HEK293T (cell line): ENCODE data around the gene HIPK3.

Source experiments
- CTCF ChIA-PET: fragments of 350-600 bp; formaldehyde crosslinking; extraction: SDS; loops from one replicate; lab custom pipeline; 2021; ENCODE audit warnings: antibody characterized with exemption, inconsistent platforms; lab: Yijun Ruan, JAX
- POLR2A ChIA-PET: fragments of 350-600 bp; formaldehyde crosslinking; extraction: SDS; loops from one replicate; lab custom pipeline; 2020; ENCODE audit warnings: antibody characterized with exemption, inconsistent platforms; lab: Yijun Ruan, JAX
- DNase-seq: peaks from one replicate; pipeline ENCODE4 v3.0.0; 2012; ENCODE audit warnings: mixed read lengths; ENCODE audit errors: extremely low spot score
- ARNT ChIP-seq: fragments of 450-650 bp; IDR thresholded peaks from 2 replicates; pipeline ENCODE4 v1.6.1; 2017; ENCODE audit warnings: mild to moderate bottlenecking
- BHLHE40 ChIP-seq: fragments of 450-650 bp; IDR thresholded peaks from 2 replicates; pipeline ENCODE4 v1.6.1; 2016; ENCODE audit warnings: mild to moderate bottlenecking, moderate library complexity, borderline replicate concordance
- CTBP1 ChIP-seq: fragments of 450-650 bp; IDR thresholded peaks from 2 replicates; pipeline ENCODE4 v1.6.1; 2016; ENCODE audit warnings: borderline replicate concordance
- ELF4 ChIP-seq: fragments of 450-650 bp; IDR thresholded peaks from 2 replicates; pipeline ENCODE4 v1.6.1; 2017; ENCODE audit warnings: antibody characterized with exemption
- FOXA1 ChIP-seq: fragments of 450-650 bp; IDR thresholded peaks from 2 replicates; pipeline ENCODE4 v1.6.1; 2016; ENCODE audit warnings: mild to moderate bottlenecking
- FOXK2 ChIP-seq: fragments of 450-650 bp; IDR thresholded peaks from 2 replicates; pipeline ENCODE4 v1.6.1; 2016; ENCODE audit warnings: mild to moderate bottlenecking
- FOXM1 ChIP-seq: fragments of 450-650 bp; IDR thresholded peaks from 2 replicates; pipeline ENCODE4 v1.6.1; 2017; ENCODE audit warnings: mild to moderate bottlenecking, borderline replicate concordance
- HDGF ChIP-seq: fragments of 450-650 bp; IDR thresholded peaks from 2 replicates; pipeline ENCODE4 v1.6.1; 2017; ENCODE audit warnings: antibody characterized with exemption, borderline replicate concordance
- L3MBTL2 ChIP-seq: fragments of 450-650 bp; conservative IDR thresholded peaks from 2 replicates; pipeline ENCODE4 v1.6.1; 2016; ENCODE audit warnings: mild to moderate bottlenecking
- LEF1 ChIP-seq: fragments of 450-650 bp; IDR thresholded peaks from 2 replicates; pipeline ENCODE4 v1.6.1; 2017; ENCODE audit warnings: mild to moderate bottlenecking, borderline replicate concordance
- NFRKB ChIP-seq: fragments of 450-650 bp; IDR thresholded peaks from 2 replicates; pipeline ENCODE4 v1.6.1; 2016; ENCODE audit warnings: mild to moderate bottlenecking, moderate library complexity
- SP1 ChIP-seq: fragments of 450-650 bp; IDR thresholded peaks from 2 replicates; pipeline ENCODE4 v1.6.1; 2017
- SUZ12 ChIP-seq: fragments of 450-650 bp; IDR thresholded peaks from 2 replicates; pipeline ENCODE4 v1.6.1; 2016; ENCODE audit warnings: mild to moderate bottlenecking
- TARDBP ChIP-seq: fragments of 450-650 bp; IDR thresholded peaks from 2 replicates; pipeline ENCODE4 v1.6.1; 2016
- ZNF384 ChIP-seq: fragments of 450-650 bp; IDR thresholded peaks from 2 replicates; pipeline ENCODE4 v1.6.1; 2016
- TF ChIP-seq, protein P1 (sequence below): fragments of 450-650 bp; IDR thresholded peaks from 2 replicates; pipeline ENCODE4 v1.6.1; 2016

The HIPK3 gene

DNA sequence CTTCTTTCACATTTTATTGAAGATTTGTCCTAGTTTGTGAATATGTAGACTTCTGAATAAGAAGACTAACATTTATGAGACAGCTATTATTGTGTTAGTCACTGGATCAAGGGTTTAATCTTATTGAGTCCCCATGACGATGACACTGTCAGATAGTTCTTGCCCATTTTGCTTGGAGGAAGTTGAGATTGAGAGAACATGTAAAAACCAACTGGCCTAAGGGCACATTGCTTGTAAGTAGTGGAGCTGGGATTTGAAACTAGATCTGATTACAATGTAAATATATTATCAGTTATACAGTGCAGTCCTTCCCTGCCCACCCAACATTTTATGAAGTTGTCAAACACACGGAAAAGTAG is 134.7 kb downstream of the HIPK3 start:
- DNase-seq = no peak
- ChIA-PET CTCF (no interaction called here), POLR2A (no interaction called here)
- TF ChIP-seq NFRKB = no peak
- TF ChIP-seq SP1 = no peak
- TF ChIP-seq FOXK2 = no peak
- TF ChIP-seq SUZ12 = no peak
- no peak for TF ChIP-seq CTBP1
- no peak for TF ChIP-seq ZNF384
- TF ChIP-seq ELF4 = no peak
- no peak for TF ChIP-seq BHLHE40

DNA sequence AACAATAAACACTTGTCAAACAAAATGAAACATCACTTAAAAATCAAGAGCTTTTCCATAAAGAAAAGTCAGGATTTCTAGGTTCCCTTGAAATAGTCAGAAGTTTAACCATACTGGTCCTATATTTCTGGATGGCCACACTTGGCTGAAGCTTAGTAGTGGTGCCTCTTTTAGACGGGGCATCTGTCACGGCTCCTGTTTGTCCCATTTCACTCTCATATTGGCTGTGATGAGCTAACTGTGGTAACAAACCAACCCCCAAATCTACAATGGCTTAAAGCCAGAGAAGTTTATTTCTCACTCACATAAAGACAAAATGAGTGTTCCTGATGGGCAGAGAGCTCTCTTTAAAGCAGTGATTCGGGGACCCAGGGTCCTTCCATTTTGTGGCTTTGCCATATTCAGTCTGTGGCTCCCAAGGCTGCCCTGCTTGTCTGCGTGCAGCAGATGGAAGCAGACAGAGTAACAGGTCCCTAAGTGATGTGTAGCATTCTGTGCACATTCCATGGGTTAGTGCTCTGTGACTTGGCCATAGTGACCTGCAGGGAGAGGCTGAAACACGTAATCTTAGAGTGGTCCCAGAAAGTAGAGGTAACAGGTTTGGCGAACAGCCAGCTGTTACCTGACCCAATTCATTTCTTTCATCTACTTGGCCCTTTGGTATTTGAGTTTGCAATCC is 137.4 kb downstream of the HIPK3 start:
- POLR2A ChIA-PET = no interaction called here
- CTCF ChIA-PET = no interaction called here
- TF ChIP-seq LEF1 (no peak), BHLHE40 (no peak), ELF4 (no peak), ZNF384 (no peak), CTBP1 (no peak), FOXM1 (no peak), SP1 (no peak), L3MBTL2 (no peak), FOXK2 (no peak), ARNT (no peak), TARDBP (no peak), NFRKB (no peak), FOXA1 (no peak)
- TF ChIP-seq, protein P1, sequence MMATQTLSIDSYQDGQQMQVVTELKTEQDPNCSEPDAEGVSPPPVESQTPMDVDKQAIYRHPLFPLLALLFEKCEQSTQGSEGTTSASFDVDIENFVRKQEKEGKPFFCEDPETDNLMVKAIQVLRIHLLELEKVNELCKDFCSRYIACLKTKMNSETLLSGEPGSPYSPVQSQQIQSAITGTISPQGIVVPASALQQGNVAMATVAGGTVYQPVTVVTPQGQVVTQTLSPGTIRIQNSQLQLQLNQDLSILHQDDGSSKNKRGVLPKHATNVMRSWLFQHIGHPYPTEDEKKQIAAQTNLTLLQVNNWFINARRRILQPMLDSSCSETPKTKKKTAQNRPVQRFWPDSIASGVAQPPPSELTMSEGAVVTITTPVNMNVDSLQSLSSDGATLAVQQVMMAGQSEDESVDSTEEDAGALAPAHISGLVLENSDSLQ = no peak
- DNase-seq = no peak

DNA sequence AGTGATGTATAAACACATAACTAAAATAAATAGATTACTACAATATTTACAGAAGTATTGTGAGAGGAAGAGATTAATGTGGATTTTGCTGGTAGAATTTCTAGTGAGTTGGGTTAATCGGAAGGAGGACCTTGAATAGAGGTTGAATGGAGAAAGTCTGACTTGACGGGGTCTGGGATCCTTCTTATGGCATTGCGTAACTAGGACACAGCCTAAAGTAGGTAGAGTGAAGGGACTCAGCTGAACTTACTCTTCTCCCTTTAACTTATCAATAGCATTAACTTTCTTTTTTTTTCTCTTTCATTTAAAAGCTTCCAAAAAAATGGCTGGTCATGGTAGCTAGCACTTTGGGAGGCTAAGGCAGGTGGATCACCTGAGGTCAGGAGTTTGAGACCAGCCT is 139.2 kb downstream of the HIPK3 start:
- no peak for DNase-seq
- POLR2A ChIA-PET = no interaction called here
- TF ChIP-seq, protein P1 = no peak
- TF ChIP-seq ARNT (no peak), FOXK2 (no peak), L3MBTL2 (no peak), ELF4 (no peak), ZNF384 (no peak), CTBP1 (no peak), TARDBP (no peak), SP1 (no peak), HDGF (no peak), LEF1 (no peak), SUZ12 (no peak), FOXM1 (no peak), NFRKB (no peak), BHLHE40 (no peak), FOXA1 (no peak)
- CTCF ChIA-PET = no interaction called here

DNA sequence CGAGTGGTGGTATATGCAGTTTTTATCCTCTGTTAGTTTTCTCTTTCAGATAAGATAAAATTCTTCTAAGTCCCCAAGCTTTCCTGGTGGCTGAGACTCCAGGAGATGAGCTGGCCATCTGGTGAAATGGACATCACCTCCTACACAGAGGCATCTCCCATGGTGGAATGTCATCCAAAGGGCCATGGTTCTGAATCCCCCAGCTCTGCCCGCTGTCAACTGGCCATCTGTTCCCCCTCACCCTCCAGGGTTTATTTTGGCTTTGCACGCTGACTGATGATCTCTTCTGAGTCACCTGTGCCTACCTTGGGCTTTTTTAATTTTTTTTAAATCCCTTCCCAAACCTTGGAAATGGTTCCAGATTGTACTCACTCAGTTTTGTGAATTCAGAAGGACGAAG is 142.2 kb downstream of the HIPK3 start:
- no peak for DNase-seq
- CTCF ChIA-PET = no interaction called here
- TF ChIP-seq TARDBP (no peak), BHLHE40 (no peak), FOXM1 (no peak), HDGF (no peak), ZNF384 (no peak), ELF4 (no peak), NFRKB (no peak), L3MBTL2 (no peak), ARNT (no peak), FOXA1 (no peak), FOXK2 (no peak), SUZ12 (no peak), LEF1 (no peak), CTBP1 (no peak)
- TF ChIP-seq, protein P1 = no peak
- POLR2A ChIA-PET = no interaction called here

DNA sequence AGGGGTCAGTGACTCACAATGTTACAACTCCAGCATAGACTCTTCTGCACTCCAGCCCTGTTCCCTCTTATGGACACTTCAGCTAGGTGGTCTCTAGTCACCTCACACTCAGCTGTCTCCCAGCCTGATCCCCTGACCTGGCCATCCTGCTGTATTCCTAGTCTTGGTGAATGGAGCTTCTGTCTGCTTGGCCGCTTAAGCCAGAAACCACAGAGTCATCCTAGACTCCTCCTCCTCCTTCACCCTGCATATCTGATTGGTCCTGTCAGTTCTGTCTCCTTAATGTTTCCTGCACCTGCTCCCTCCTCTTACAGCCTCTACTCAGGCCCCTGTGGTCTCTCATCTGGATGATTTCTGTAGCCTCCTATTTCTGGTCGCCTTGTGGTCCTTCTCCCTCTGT is 144.9 kb downstream of the HIPK3 start:
- ChIA-PET POLR2A (no interaction called here), CTCF (interaction anchor here (0.6 kb wide), 1 partner anchor 34 kb away, joined by 3 read pairs; no protein-coding TSS in a partner anchor)
- DNase-seq = no peak
- TF ChIP-seq CTBP1 (no peak), LEF1 (no peak), FOXK2 (no peak), HDGF (no peak)

DNA sequence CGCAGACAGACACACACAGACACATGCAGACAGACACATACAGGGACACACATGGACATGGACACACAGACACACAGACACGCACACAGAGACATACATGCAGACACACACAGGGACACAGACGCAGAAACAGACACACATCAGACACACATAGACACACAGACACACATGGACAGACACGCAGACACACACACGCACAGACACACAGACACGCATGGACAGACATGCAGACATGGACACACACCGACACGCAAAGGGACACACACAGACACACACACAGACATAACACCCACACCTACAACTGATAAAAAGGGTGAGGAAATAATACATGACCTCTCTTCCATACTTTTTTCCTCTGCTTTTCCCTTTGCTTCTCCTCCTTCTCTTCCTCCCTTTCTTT is 146.2 kb downstream of the HIPK3 start:
- ChIA-PET POLR2A (no interaction called here), CTCF (interaction anchor here (0.7 kb wide), 1 partner anchor 13 kb away, joined by 3 read pairs; no protein-coding TSS in a partner anchor)
- no peak for TF ChIP-seq TARDBP
- no peak for TF ChIP-seq SP1
- TF ChIP-seq BHLHE40 = no peak
- no peak for TF ChIP-seq ZNF384
- TF ChIP-seq FOXA1 = no peak
- TF ChIP-seq ELF4 = no peak
- TF ChIP-seq NFRKB = no peak
- no peak for TF ChIP-seq CTBP1
- TF ChIP-seq FOXK2 = no peak
- no peak for TF ChIP-seq FOXM1
- TF ChIP-seq LEF1 = no peak
- TF ChIP-seq HDGF = no peak
- no peak for TF ChIP-seq L3MBTL2
- no peak for TF ChIP-seq ARNT
- TF ChIP-seq, protein P1 = no peak
- TF ChIP-seq SUZ12 = no peak

More for the DNA sequence above, 146.2 kb downstream of the HIPK3 start:
- no peak for DNase-seq
